Liver (tissue), 9 donors: Measurements from ENCODE around the gene TMTC2. TPM values are rescaled to one million over a fixed set of nuclear protein-coding genes. Genes with fewer than 3 reads are reported as not detected.

ENCODE experiments used
- DNase-seq: peaks from one replicate; pipeline ENCODE4 v3.0.0-alpha.2; 2017; ENCODE audit warnings: low spot score
- H3K27ac ChIP-seq, 2 donors: one replicate each; pipeline ENCODE4 v1.7.0; 2013; ENCODE audit warnings: inconsistent platforms in 2 of 2, low read length in 2 of 2, control low read depth in 1 of 2, low read depth in 1 of 2, mild to moderate bottlenecking in 1 of 2
- H3K27me3 ChIP-seq, 4 donors: one replicate each; pipeline versions ENCODE4 v1.6.1 to v1.7.0; 2013; ENCODE audit warnings: low read length in 3 of 4, inconsistent platforms in 1 of 4, mild to moderate bottlenecking in 1 of 4, moderate library complexity in 1 of 4; ENCODE audit not compliant: control insufficient read depth in 4 of 4, insufficient read depth in 4 of 4
- H3K36me3 ChIP-seq, 4 donors: one replicate each; pipeline versions ENCODE4 v1.6.1 to v1.7.0; 2013; ENCODE audit warnings: low read length in 3 of 4, mild to moderate bottlenecking in 3 of 4, low read depth in 1 of 4, moderate library complexity in 1 of 4; ENCODE audit not compliant: control insufficient read depth in 4 of 4, insufficient read depth in 3 of 4
- H3K4me1 ChIP-seq, 4 donors: one replicate each; pipeline versions ENCODE4 v1.6.1 to v1.7.0; 2013; ENCODE audit warnings: low read length in 3 of 4, mild to moderate bottlenecking in 3 of 4, moderate library complexity in 1 of 4; ENCODE audit not compliant: control insufficient read depth in 4 of 4, insufficient read depth in 4 of 4
- H3K4me3 ChIP-seq, 3 donors: one replicate each; pipeline versions ENCODE4 v1.6.1 to v1.7.0; 2013; ENCODE audit warnings: low read length in 3 of 3, control low read depth in 1 of 3, low read depth in 1 of 3, mild to moderate bottlenecking in 1 of 3
- H3K9ac ChIP-seq, 2 donors: one replicate each; pipeline ENCODE4 v1.7.0; 2013; ENCODE audit warnings: low read length in 2 of 2, mild to moderate bottlenecking in 2 of 2, moderate library complexity in 2 of 2, control low read depth in 1 of 2, low read depth in 1 of 2
- H3K9me3 ChIP-seq, 4 donors: one replicate each; pipeline versions ENCODE4 v1.6.1 to v1.7.0; 2013; ENCODE audit warnings: low read length in 3 of 4; ENCODE audit not compliant: control insufficient read depth in 4 of 4
- CTCF ChIP-seq: fragments of 150-350 bp; IDR thresholded peaks from 2 replicates; pipeline ENCODE4 v1.5.1; 2017; ENCODE audit warnings: improper control_type of control experiment, low read depth, low read length; ENCODE audit not compliant: missing input control
- EGR1 ChIP-seq, 2 donors: IDR thresholded peaks; 2 replicates each; pipeline ENCODE4 v1.6.1; 2016 to 2018; ENCODE audit warnings: antibody characterized with exemption in 2 of 2, low read depth in 2 of 2
- FOXA1 ChIP-seq: IDR thresholded peaks from 2 replicates; pipeline ENCODE4 v1.6.1; 2016; ENCODE audit warnings: antibody characterized with exemption
- FOXA2 ChIP-seq: IDR thresholded peaks from 2 replicates; pipeline ENCODE4 v1.6.1; 2016; ENCODE audit warnings: antibody characterized with exemption
- GABPA ChIP-seq, 2 donors: IDR thresholded peaks in 1 of 2; conservative IDR thresholded peaks in 1 of 2; 2 replicates each; pipeline ENCODE4 v1.6.1; 2016; ENCODE audit warnings: antibody characterized with exemption in 2 of 2, mild to moderate bottlenecking in 1 of 2, moderate library complexity in 1 of 2
- HNF4G ChIP-seq: IDR thresholded peaks from 2 replicates; pipeline ENCODE4 v1.6.1; 2016; ENCODE audit warnings: antibody characterized with exemption
- MAX ChIP-seq: IDR thresholded peaks from 2 replicates; pipeline ENCODE4 v1.6.1; 2016; ENCODE audit warnings: antibody characterized with exemption
- NR2F2 ChIP-seq: IDR thresholded peaks from 2 replicates; pipeline ENCODE4 v1.6.1; 2016; ENCODE audit warnings: antibody characterized with exemption
- RAD21 ChIP-seq, 2 donors: IDR thresholded peaks; 2 replicates each; pipeline ENCODE4 v1.6.1; 2016; ENCODE audit warnings: antibody characterized with exemption in 2 of 2, mild to moderate bottlenecking in 2 of 2
- REST ChIP-seq: IDR thresholded peaks from 2 replicates; pipeline ENCODE4 v1.6.1; 2016; ENCODE audit warnings: antibody characterized with exemption, mild to moderate bottlenecking
- RXRA ChIP-seq, 2 donors: IDR thresholded peaks; 2 replicates each; pipeline ENCODE4 v1.6.1; 2017 to 2018; ENCODE audit warnings: antibody characterized with exemption in 2 of 2, mild to moderate bottlenecking in 1 of 2
- SP1 ChIP-seq: IDR thresholded peaks from 2 replicates; pipeline ENCODE4 v1.6.1; 2018; ENCODE audit warnings: antibody characterized with exemption, mild to moderate bottlenecking
- TAF1 ChIP-seq: conservative IDR thresholded peaks from 2 replicates; pipeline ENCODE4 v1.6.1; 2016; ENCODE audit warnings: antibody characterized with exemption, mild to moderate bottlenecking
- YY1 ChIP-seq: IDR thresholded peaks from 2 replicates; pipeline ENCODE4 v1.6.1; 2016; ENCODE audit warnings: antibody characterized with exemption, mild to moderate bottlenecking
- whole genome bisulfite sequencing: extraction: QIAGEN DNeasy Blood & Tissue Kit; methylation state at CpG from one replicate; pipeline ENCODE4 v1.1.7; 2013; 5-methylcytosine and 5-hydroxymethylcytosine counted together
- polyA plus RNA-seq, 2 donors: library from polyadenylated mRNA; stranded (reverse) in 1 of 2; unstranded in 1 of 2; fragments of 200-250 nt in 1 of 2; fragments of >200 nt in 1 of 2; fragmentation: Nextera tagmentation in 1 of 2; extraction: Ambion mirVana in 1 of 2; gene quantifications; one replicate each; pipeline versions ENCODE4 v1.2.1 to v1.2.3, GENCODE V29; 2013 to 2015
- total RNA-seq, 2 donors: library from RNA; depleted of rRNA; stranded (reverse); fragments of >200 nt; gene quantifications; one replicate each; pipeline ENCODE4 v1.2.3, GENCODE V29; 2014
- donor health status: healthy.
- donor health status: healthy.
- donor health status: healthy.
- donor health status: healthy.
- donor health status: healthy.

TMTC2 gene
- total and polyA plus RNA-seq, 4 donors: 0.36 to 3.0 (median 0.61) TPM

- Histone ChIP-seq H3K9me3 (no peaks in the 10 kb centered on the region), H3K27ac (no peak overlapping the region), H3K4me3 (no peak overlapping the region), H3K9ac (no peak overlapping the region), H3K4me1 (no peaks in the 10 kb centered on the region), H3K27me3 (no peaks in the 10 kb centered on the region), H3K36me3 (no peaks in the 10 kb centered on the region)
- TF ChIP-seq TAF1 (no peak), RXRA (IDR thresholded peaks at IDR 0.05) (peak in 1 of 2 donors; percentile 4)
- DNase-seq: no peak
- WGBS: 36% methylated on average over 4 of the region's 4 CpGs
Observed at GRCh38 chr12:83157604-83158003, 470.9 kb downstream of the TMTC2 start.

GRCh38 chr12:83158613-83159207, 472.0 kb downstream of the TMTC2 start:
- TF ChIP-seq NR2F2: no peak
- no peak for TF ChIP-seq FOXA2
- no peak for TF ChIP-seq MAX
- no peak for TF ChIP-seq FOXA1
- TF ChIP-seq EGR1 (IDR thresholded peaks at IDR 0.05; ENCODE audit: low read depth in 2 of 2): no peak
- no peaks in the 10 kb centered on the region for H3K36me3 ChIP-seq
- 87% methylated on average over 5 of the region's 5 CpGs for WGBS
- no peak overlapping the region for H3K27ac ChIP-seq
- no peaks in the 10 kb centered on the region for H3K9me3 ChIP-seq
- no peak overlapping the region for H3K4me3 ChIP-seq
- DNase-seq: no peak
- no peaks in the 10 kb centered on the region for H3K27me3 ChIP-seq
- H3K4me1 ChIP-seq: no peaks in the 10 kb centered on the region
- no peak overlapping the region for H3K9ac ChIP-seq

GRCh38 chr12:83161456-83161855, 474.8 kb downstream of the TMTC2 start:
- no peak for TF ChIP-seq FOXA2
- no peak for TF ChIP-seq MAX
- no peak for TF ChIP-seq CTCF
- TF ChIP-seq EGR1 (IDR thresholded peaks at IDR 0.05; ENCODE audit: low read depth in 2 of 2): no peak
- TF ChIP-seq REST: no peak
- TF ChIP-seq RAD21 (IDR thresholded peaks at IDR 0.05): no peak
- TF ChIP-seq SP1: no peak
- TF ChIP-seq TAF1: no peak
- TF ChIP-seq HNF4G: no peak
- no peak for TF ChIP-seq GABPA (IDR thresholded peaks at IDR 0.05 in 1 of 2, conservative IDR thresholded peaks at IDR 0.05 in 1 of 2)
- TF ChIP-seq NR2F2: no peak
- no peak for TF ChIP-seq YY1
- Histone ChIP-seq H3K27ac (no peak overlapping the region), H3K4me1 (no peaks in the 10 kb centered on the region), H3K9ac (no peak overlapping the region), H3K9me3 (no peaks in the 10 kb centered on the region), H3K27me3 (no peaks in the 10 kb centered on the region), H3K4me3 (no peak overlapping the region), H3K36me3 (no peaks in the 10 kb centered on the region)
- WGBS: 90% methylated on average over 1 of the region's 1 CpG
- DNase-seq: no peak
